HG03521 (cell line): ENCODE data around the gene TEX52.
"Not testable (repeated sequence)": the region's sequence is repeated elsewhere in the genome, so short reads cannot be mapped to it uniquely, and the experiment has no call there.

Source experiments
- ATAC-seq: cut with Tn5 transposase; IDR thresholded peaks from one replicate; pipeline ENCODE4 v1.9.1; 2021; ENCODE audit warnings: mild to moderate bottlenecking, moderate library complexity; ENCODE audit not compliant: unreplicated experiment

The TEX52 gene

DNA sequence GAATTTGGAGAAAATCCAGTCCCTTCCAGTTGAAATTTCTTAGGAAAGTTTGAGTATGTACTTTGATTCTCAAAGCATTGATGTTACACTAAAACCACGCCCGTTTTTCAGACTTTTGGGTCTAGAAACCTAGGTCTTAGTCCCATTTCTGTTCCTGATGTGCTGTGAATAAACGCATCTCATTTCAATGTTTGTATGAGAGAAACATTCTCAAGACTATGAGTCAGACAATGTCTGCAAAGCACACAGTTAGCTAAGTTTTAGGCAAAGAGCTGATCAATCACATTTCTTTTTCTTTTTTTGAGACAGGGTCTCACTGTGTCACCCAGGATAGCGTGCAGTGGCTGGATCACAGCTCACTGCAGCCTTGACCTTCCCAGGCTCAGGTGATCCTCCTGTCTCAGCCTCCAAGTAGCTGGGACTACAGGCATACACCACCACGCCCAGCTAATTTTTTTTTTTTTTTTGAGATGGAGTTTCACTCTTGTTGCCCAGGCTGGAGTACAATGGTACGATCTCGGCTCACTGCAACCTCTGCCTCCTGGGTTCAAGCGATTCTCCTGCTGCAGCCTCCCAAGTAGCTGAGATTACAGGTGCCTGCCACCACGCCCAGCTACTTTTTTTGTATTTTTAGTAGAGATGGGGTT is 12.3 kb upstream of the TEX52 start:
- not testable (repeated sequence) for ATAC-seq

DNA sequence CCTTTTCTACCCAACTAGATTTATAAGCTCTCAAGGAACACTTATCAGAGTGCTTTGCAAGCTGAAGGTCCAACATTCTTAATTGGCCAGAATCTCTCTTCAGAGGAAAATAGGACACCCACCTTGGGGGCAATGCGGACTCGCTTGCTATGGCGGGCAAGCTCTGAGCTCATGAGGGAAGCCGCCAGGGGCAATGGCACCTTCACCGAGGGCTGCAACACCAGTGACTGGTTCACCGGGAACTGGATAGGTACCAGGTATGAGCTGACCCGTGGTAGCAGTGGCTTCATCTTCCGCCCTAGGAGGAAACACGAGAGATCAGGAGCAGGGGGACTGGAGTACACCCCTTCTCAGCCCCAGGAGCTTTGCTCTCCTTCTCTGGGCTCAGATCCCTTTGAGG is 7.4 kb upstream of the TEX52 start:
- ATAC-seq = no peak

GRCh38 chr12:2863402-2863801 is 6.6 kb upstream of the TEX52 start:
- ATAC-seq = not testable (repeated sequence)

DNA sequence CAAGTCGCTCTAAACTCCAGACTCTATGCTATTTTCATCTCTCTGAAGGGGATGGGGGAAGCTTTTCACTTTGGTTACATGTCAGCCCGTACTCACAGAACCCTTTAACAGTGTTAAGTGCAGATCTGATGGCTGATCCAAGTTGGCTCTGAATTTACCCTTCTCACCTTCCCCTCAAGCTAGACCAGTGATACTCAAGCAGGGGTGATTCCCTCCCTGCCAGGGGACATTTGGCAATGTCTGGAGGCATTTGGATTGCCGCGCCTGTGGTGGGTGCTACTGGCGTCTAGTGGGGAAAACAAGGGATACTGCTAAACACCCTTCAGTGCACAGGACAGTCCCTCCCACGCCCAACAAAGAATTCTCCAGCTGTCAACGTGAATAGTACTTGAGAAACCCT is 6.0 kb upstream of the TEX52 start:
- ATAC-seq = no peak

DNA sequence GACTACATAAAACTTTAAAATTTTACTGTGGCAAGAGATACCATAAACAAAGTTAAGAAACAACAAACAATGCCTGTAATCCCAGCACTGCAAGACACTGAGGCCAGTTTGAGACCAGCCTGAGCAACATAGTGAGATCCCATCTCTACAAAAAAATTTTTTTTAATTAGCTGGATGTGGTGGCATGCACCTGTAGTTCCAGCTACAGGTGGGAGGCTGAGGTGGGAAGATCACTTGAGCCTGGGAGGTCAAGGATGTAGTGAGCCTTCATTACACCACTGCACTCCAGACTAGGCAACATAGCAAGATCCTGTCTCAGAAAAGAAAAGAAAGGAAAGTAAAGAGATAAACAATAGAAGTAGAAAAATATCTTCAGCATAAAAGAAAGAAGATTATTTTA is 3.3 kb upstream of the TEX52 start:
- no peak for ATAC-seq

GRCh38 chr12:2858944-2859421 is 2.1 kb upstream of the TEX52 start:
- no peak for ATAC-seq

GRCh38 chr12:2858334-2858733 is 1.5 kb upstream of the TEX52 start:
- no peak for ATAC-seq

GRCh38 chr12:2857576-2857975 is 737 bp upstream of the TEX52 start:
- ATAC-seq = no peak

GRCh38 chr12:2856051-2856450 is 788 bp downstream of the TEX52 start:
- no peak for ATAC-seq

- no peak for ATAC-seq
Observed at GRCh38 chr12:2855546-2855945, 1.3 kb downstream of the TEX52 start.

DNA sequence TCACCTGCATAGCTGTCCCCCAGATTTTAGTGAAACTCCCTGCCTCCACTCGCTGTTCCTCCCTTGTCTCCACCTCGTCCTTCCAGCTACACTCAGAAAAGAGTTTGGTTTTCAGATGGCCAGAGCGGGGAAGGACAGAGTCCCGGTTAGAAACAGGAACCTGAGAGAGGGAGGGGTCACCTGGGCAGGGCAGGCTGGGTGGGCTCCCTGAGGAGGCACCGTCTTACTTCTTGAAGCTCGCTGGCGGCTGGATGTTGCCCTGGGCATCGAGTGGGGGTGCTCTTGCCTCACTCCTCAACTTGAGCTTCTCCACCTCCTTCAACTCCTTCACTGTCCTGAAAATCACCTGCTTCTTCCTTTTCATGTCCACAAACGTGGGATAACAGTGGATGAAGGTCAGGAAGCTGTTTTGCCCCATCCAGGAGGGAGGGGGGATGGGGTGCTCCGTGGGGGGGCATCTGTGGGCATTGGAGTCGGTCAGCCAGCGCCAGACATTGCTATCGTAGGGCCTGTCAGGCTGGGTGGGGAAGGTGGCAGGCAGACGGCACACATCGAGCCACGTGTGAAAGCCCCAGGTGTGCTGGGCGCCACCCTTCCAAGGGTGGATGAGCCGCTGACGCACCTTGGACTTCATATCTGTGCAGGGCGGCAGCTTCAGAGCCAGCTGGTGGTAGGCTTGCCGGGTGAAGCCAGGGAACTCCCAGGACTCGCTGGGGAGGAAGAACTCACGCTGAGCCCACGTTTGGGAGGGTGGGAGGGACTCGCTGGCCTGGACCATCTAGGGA is 2.0 kb downstream of the TEX52 start:
- no peak for ATAC-seq

- no peak for ATAC-seq
Observed at GRCh38 chr12:2853626-2854025, 3.2 kb downstream of the TEX52 start.

DNA sequence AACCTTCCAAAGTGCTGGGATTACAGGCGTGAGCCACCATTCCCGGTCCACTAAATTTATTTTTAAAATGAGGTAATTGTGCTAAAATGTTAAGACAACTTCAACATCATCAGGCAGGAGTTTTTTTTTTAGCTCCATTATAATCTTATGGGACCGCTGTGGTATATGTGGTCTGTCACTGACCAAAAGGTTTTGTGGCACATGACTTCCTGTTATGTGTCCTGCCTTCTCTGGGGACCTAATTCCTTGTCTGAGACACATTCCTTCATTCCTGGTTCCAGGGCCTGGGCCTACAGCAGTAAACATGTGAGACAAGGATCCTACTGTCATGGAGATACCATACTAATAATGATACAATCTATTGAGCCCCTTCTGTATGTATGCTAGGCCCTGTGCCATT is 4.9 kb downstream of the TEX52 start:
- no peak for ATAC-seq

DNA sequence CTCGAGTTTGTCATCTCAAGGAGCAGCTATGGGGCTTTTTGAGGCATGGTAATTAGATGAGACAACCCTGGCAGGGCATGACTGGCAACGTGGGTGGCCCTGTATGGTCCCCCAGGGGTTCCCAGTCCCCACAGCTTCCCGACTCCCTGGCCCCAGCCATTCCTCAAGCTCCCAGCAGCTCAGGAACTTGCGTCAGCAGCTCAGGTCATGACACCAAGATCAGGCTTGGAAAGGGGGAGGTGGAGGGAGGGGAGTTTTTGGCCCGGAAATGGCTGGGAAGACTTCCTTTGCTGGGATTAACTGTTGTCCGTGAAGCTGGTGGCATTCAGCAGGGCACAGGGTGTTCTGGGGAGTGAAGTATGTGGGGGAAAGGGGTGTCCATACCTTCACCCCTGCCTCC is 11.6 kb downstream of the TEX52 start:
- ATAC-seq = no peak

DNA sequence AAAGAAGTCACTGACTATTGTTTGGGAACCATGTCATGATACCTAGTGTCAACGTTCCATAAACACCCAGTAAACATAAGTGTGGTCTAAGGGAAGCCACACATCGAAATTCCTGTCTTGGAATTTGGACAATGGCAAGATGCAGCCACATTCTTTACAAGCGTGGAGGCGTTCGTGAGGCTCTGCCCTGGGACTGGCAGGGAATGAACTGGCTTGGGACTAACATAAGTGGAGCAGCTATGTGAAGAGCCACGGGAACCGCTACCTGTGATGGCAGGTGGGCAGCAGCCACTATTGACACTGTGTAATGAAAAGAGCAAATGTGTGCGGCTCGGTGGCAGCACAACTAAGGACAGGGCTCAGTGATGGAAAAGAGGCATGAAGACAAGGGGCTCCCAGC is 12.1 kb downstream of the TEX52 start:
- no peak for ATAC-seq

- no peak for ATAC-seq
Observed at GRCh38 chr12:2842948-2843347, 13.9 kb downstream of the TEX52 start.

DNA sequence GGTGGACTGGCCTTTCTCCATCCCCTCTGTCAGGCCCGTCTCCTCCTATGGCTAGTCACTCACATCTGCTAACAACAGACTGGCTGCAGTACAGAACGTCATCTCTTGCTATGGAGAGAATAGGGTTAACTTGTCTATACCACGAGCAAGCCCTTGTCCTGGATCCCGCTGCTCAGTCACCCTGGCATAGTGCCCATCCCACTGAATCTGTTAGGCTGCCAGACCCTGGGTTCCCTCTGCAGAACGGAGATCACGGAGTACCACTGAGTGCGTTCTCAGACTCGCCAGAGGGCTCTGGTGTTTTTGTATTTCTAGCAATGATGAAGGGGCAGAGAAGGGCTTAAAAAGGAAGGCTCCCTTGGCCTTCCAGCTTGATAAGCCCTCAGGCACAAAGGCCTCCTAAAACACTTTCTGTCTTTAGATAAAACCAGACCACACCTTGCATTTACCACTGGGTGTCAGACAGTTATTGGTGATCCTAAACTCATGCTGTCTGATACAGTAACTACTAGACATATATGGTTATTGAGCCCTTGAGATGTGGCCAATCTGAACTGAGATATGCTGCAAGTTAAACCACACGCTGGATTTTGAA is 15.7 kb downstream of the TEX52 start:
- no peak for ATAC-seq

- no peak for ATAC-seq
Observed at GRCh38 chr12:2836574-2836973, 20.3 kb downstream of the TEX52 start.

DNA sequence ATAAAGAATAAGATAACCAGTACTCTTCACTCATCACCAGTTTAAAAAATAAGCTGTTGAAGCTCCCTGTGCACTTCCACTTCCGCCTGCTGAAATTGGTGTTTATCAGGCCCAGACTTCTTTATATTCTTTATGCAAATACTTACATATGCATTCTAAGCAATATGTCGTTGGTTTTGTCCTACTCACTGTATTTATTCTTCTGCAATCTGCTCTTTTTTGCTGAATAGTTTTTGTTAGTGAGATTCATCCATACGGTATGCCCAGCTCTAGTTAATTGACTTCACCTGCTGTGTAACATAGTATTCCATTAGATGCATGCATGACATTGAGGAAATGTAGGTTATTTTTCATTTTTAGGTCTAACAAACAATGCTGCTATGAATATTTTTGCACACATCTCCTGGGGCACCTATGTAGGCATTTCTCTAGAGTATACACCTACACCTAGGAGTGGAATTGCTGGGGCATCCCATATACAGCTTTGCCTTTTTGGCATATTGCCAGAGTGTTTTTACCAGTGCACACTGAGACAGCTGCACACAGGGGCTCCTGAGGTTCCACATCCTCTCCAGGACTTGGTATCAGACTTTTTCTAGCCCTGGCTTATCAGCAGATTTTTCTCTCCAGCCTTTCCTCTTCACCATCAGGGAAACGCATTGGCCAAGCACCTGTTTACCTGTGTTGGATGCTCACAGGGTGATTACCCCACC is 21.0 kb downstream of the TEX52 start:
- ATAC-seq = no peak

GRCh38 chr12:2834581-2835491 is 22.0 kb downstream of the TEX52 start, which contains the start of gene NRIP2:
TSS of gene NRIP2 (minus strand) at chr12:2835035. CDS start at chr12:2834983, 52 bp downstream.
- no peak for ATAC-seq
